ENCODE data around the gene HBE1. TPM values are rescaled to one million over a fixed set of nuclear protein-coding genes. Genes with fewer than 3 reads are reported as not detected.

The HBE1 gene
- total and polyA plus RNA-seq, 9 of the 15 experiments (the other 6 are each of a cell fraction or from before 2014, with no cell fraction given) = 612 to 10,250 (median 2,181) TPM

DNA sequence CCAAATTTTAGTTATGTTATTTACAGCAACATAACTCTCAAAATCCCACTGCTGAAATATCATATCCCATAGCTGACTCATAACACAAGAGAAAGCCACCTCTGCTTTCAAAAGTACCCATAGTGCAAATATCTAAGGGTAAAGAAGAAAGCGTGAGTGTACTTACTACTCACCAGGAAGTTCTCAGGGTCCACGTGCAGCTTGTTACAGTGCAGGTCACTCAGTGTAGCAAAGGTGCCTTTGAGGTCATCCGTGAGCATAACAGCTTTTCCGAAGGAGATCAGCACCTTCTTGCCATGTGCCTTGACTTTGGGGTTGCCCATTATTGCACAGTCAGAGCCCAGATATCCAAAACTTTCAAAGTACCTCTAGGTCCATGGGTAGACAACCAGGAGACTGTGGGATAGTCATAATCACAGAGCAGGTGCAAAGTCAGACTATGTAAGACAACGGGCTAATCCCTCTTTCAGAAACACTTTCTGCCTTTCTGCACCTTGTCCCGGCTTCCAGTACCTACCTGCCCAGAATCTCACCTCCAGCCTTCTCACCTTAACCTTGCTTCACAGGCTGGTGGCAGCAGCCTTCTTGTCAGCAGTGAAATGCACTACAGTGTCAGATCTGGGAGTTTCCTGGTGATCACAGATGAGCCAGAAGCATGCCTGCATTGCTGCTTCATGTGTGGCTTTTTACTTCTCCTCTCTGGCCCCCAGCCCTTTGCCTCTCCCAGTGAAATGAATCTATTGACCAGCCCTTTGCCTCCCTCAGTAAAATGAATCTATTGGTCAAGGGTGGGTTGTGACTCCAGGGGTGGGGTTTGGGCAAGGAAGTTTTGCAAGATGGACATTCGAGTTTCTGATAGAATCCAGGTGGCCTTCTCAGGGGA is 26.6 kb downstream of the HBE1 start (continued):
- no peak for TF ChIP-seq ZNF324 (CRISPR knock-in tag; IDR thresholded peaks at IDR 0.05)
- TF ChIP-seq SMC3 (conservative IDR thresholded peaks at IDR 0.05; ENCODE audit: insufficient read depth, low read depth, low read length) = 0 out of 2 replicates have a peak, but pooled peaks have one; percentile 28
- TF ChIP-seq SIRT6 (IDR thresholded peaks at IDR 0.05; ENCODE audit: low read depth, low read length) = peak; percentile 93
- TF ChIP-seq BACH1 (tag; IDR thresholded peaks at IDR 0.05) = 0 out of 2 replicates have a peak, but pooled peaks have one; percentile 32
- no peak for TF ChIP-seq SMAD2 (IDR thresholded peaks at IDR 0.05; ENCODE audit: low read depth, low read length)
- peak; percentile 93 to 95 for TF ChIP-seq MNT (conservative IDR thresholded peaks at IDR 0.05)
- no peak for TF ChIP-seq NR2C2 (CRISPR knock-in tag; IDR thresholded peaks at IDR 0.05)
- TF ChIP-seq NR2C2 (tag; IDR thresholded peaks at IDR 0.05) = peak; percentile 53; the same call in 1 of the 2 replicates
- TF ChIP-seq HNRNPK (IDR thresholded peaks at IDR 0.05; ENCODE audit: low read depth, low read length, poor library complexity, severe bottlenecking) = no peak
- no peak for TF ChIP-seq TEAD2 (tag; IDR thresholded peaks at IDR 0.05)
- 0 out of 4 replicates have a peak, but pooled peaks of 1 of the 2 experiments have one; percentile 14 for TF ChIP-seq TRIM24 (IDR thresholded peaks at IDR 0.05)
- TF ChIP-seq FOXP4 (CRISPR knock-in tag; IDR thresholded peaks at IDR 0.05; ENCODE audit: borderline replicate concordance) = peak; percentile 83; the same call in 1 of the 2 replicates
- 0 out of 2 replicates have a peak, but pooled peaks have one; percentile 12 for TF ChIP-seq ZBTB9 (CRISPR knock-in tag; IDR thresholded peaks at IDR 0.05)
- TF ChIP-seq NBN (IDR thresholded peaks at IDR 0.05; ENCODE audit: low read depth) = peak; percentile 13; the same call in 1 of the 2 replicates
- TF ChIP-seq MAZ (CRISPR knock-in tag; conservative IDR thresholded peaks at IDR 0.05 in 1 of 2, IDR thresholded peaks at IDR 0.05 in 1 of 2) = peak in 1 of 2 experiments; percentile 32; a peak in 1 of 4 replicates
- no peak for TF ChIP-seq HNRNPH1 (optimal IDR thresholded peaks at IDR 0.05; ENCODE audit: low read depth, low read length)
- TF ChIP-seq SRF (CRISPR knock-in tag; IDR thresholded peaks at IDR 0.05) = 0 out of 4 replicates have a peak, but pooled peaks of 1 of the 2 experiments have one; percentile 11
- no peak for TF ChIP-seq GTF2F1 (IDR thresholded peaks at IDR 0.05; ENCODE audit: low read depth, low read length)
- TF ChIP-seq EP400 (IDR thresholded peaks at IDR 0.05) = no peak; the same call in none of the 2 replicates
- no peak for TF ChIP-seq RFX1 (IDR thresholded peaks at IDR 0.05)
- peak; percentile 79 for TF ChIP-seq MYC (IDR thresholded peaks at IDR 0.05; ENCODE audit: low read depth, low read length)
- TF ChIP-seq MYC (CRISPR knock-in tag; IDR thresholded peaks at IDR 0.05; ENCODE audit: borderline replicate concordance, low read depth) = no peak
- TF ChIP-seq NCOA6 (IDR thresholded peaks at IDR 0.05) = peak; percentile 27; the same call in 1 of the 2 replicates

Data from K562 (cell line).